ENCODE data around the gene ASPN.
"Not testable (repeated sequence)": the region's sequence is repeated elsewhere in the genome, so short reads cannot be mapped to it uniquely, and the experiment has no call there.

Gene ASPN

GRCh38 chr9:92411157-92411556 lies 71.1 kb downstream of the ASPN start:
- DNase-seq (ENCODE audit: low spot score), result not testable (repeated sequence)

- no peak for DNase-seq (ENCODE audit: low spot score)
Observed at GRCh38 chr9:92408747-92409478, 73.4 kb downstream of the ASPN start.

GRCh38 chr9:92407818-92408217 lies 74.5 kb downstream of the ASPN start:
- no peak for DNase-seq (ENCODE audit: low spot score)

DNA sequence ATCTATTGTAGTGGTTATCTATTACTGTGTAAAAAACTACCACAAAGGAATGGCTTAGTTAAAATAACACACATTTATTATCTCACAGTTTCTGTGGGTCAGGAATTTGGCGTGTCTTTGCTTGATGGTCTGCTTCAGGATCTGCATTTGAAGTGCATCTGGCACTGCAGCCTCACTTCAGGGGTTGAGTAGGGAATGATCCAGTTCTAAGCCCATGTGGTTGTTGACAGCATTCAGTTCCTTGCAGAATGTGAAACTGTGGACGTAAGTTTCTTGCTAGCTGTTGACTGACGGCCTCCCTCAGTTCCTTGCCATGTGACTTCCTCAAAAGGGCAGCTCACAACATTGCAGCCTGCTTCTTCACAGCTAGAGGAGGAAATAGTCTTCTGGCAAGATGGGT lies 75.8 kb downstream of the ASPN start:
- DNase-seq (ENCODE audit: low spot score), result no peak

Data from ecto neural progenitor cell (in vitro differentiated cells).